HepG2 (cell line): ENCODE results near the gene FAM169A. TPM values are rescaled to one million over a fixed set of nuclear protein-coding genes. Genes with fewer than 3 reads are reported as not detected.

Experiments used
- ADNP ChIP-seq: sonication (generic); formaldehyde crosslinking; IDR thresholded peaks from 2 replicates; pipeline ENCODE4 v1.4.0; 2020; ENCODE audit warnings: missing genetic modification reagents
- BCL6 ChIP-seq: IDR thresholded peaks from 2 replicates; pipeline ENCODE4 v1.6.1; 2016; ENCODE audit warnings: missing genetic modification reagents, missing compliant biosample characterization
- E2F2 ChIP-seq: sonication (generic); formaldehyde crosslinking; IDR thresholded peaks from 2 replicates; pipeline ENCODE4 v1.4.0; 2020; ENCODE audit warnings: missing genetic modification reagents, borderline replicate concordance
- HNF1A ChIP-seq, 2 experiments: sonication (generic) in 1 of 2; formaldehyde crosslinking in 1 of 2; IDR thresholded peaks; 2 replicates each; pipeline versions ENCODE4 v1.4.0 to v1.6.1; 2016 to 2020; ENCODE audit warnings: borderline replicate concordance in 1 of 2, low read depth in 1 of 2, mild to moderate bottlenecking in 1 of 2, missing genetic modification reagents in 1 of 2
- MIXL1 ChIP-seq: IDR thresholded peaks from 2 replicates; pipeline ENCODE4 v1.6.1; 2016
- TAF15 ChIP-seq: fragments of 200-400 bp; formaldehyde crosslinking; IDR thresholded peaks from one replicate; pipeline ENCODE4 v1.6.1; 2018; ENCODE audit warnings: mild to moderate bottlenecking, low read depth, low read length; ENCODE audit not compliant: poor library complexity, severe bottlenecking
- ZBTB20 ChIP-seq: sonication (generic); formaldehyde crosslinking; IDR thresholded peaks from 2 replicates; pipeline ENCODE4 v1.8.1; 2023; ENCODE audit warnings: missing genetic modification reagents, low read depth, mild to moderate bottlenecking, borderline replicate concordance
- ZNF17 ChIP-seq: sonication (generic); formaldehyde crosslinking; IDR thresholded peaks from 2 replicates; pipeline ENCODE4 v1.5.0; 2020; ENCODE audit warnings: mild to moderate bottlenecking, missing genetic modification reagents
- ZNF318 ChIP-seq: sonication (generic); formaldehyde crosslinking; IDR thresholded peaks from 2 replicates; pipeline ENCODE4 v1.4.0; 2020; ENCODE audit warnings: mild to moderate bottlenecking, missing genetic modification reagents
- ZNF451 ChIP-seq: sonication (generic); formaldehyde crosslinking; IDR thresholded peaks from 2 replicates; pipeline ENCODE4 v1.5.0; 2020; ENCODE audit warnings: mild to moderate bottlenecking, missing genetic modification reagents
- ZNF468 ChIP-seq: sonication (generic); formaldehyde crosslinking; IDR thresholded peaks from 2 replicates; pipeline ENCODE4 v1.8.0; 2022; ENCODE audit warnings: mild to moderate bottlenecking, moderate library complexity, missing genetic modification reagents
- ZNF570 ChIP-seq: sonication (generic); formaldehyde crosslinking; IDR thresholded peaks from 2 replicates; pipeline ENCODE4 v1.4.0; 2020; ENCODE audit warnings: mild to moderate bottlenecking, missing genetic modification reagents, borderline replicate concordance
- ZNF709 ChIP-seq: sonication (generic); formaldehyde crosslinking; IDR thresholded peaks from 2 replicates; pipeline ENCODE4 v1.5.0; 2020; ENCODE audit warnings: mild to moderate bottlenecking, missing genetic modification reagents
- ZNF747 ChIP-seq: sonication (generic); formaldehyde crosslinking; IDR thresholded peaks from 2 replicates; pipeline ENCODE4 v1.8.1; 2023; ENCODE audit warnings: missing genetic modification reagents, mild to moderate bottlenecking, borderline replicate concordance
- ZNF75D ChIP-seq: sonication (generic); formaldehyde crosslinking; IDR thresholded peaks from 2 replicates; pipeline ENCODE4 v1.8.1; 2023; ENCODE audit warnings: missing genetic modification reagents, mild to moderate bottlenecking, borderline replicate concordance
- ZNF841 ChIP-seq: sonication (generic); formaldehyde crosslinking; IDR thresholded peaks from 2 replicates; pipeline ENCODE4 v1.8.1; 2023; ENCODE audit warnings: missing genetic modification reagents, borderline replicate concordance
- polyA plus RNA-seq, 8 experiments: library from polyadenylated mRNA; depleted of rRNA in 3 of 8; stranded (reverse) in 7 of 8; unstranded in 1 of 8; fragments of >200 nt; fragmentation: Illumina TruSeq in 4 of 8; extraction: Trizol in 4 of 8; gene quantifications; 2 replicates each; pipeline versions ENCODE4 v1.2.1 to v1.2.3, GENCODE V29; 2011 to 2016; ENCODE audit warnings: low read depth in 4 of 8, missing spikeins in 1 of 8, mixed read lengths in 1 of 8; ENCODE audit not compliant: insufficient read depth in 1 of 8
- total RNA-seq, 5 experiments: library from RNA; depleted of rRNA; stranded (reverse); fragments of >200 nt; fragmentation: Illumina TruSeq; extraction: Trizol; gene quantifications; 2 replicates each; pipeline ENCODE4 v1.2.3, GENCODE V29; 2016; ENCODE audit warnings: low read depth in 1 of 5

Gene FAM169A
- total and polyA plus RNA-seq, 2 of the 13 experiments (the other 11 are each of a cell fraction or from before 2014, with no cell fraction given) = 21.1 to 110 TPM

DNA sequence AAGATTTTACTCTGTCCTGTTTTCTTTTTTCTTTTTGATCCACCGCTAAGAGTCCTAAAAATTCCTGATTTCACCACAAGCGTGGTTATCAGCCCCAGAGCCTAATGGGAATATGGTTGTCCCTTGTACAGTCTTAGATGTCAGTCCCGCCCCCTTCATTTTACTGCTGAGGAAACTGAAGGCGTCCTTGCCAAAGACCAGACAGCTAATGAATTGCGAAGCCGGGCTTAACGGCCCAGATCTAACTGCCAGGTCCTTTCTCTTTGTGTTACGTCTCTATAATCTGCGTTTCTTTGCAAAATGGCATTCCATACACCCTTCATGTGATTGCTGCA is 98.6 kb downstream of the FAM169A start (continued):
- TF ChIP-seq ADNP (CRISPR knock-in tag) (no peak), MIXL1 (CRISPR knock-in tag) (no peak), ZNF451 (CRISPR knock-in tag) (no peak), ZBTB20 (no peak), ZNF17 (CRISPR knock-in tag) (no peak), ZNF318 (CRISPR knock-in tag) (no peak), ZNF841 (no peak), ZNF75D (CRISPR knock-in tag) (no peak), ZNF747 (0 out of 2 replicates have a peak, but pooled peaks have one; percentile 6), E2F2 (CRISPR knock-in tag) (no peak), BCL6 (CRISPR knock-in tag) (no peak), HNF1A (IDR thresholded peaks at IDR 0.05; ENCODE audit: low read depth) (no peak), HNF1A (CRISPR knock-in tag; IDR thresholded peaks at IDR 0.05; ENCODE audit: borderline replicate concordance) (no peak), ZNF709 (CRISPR knock-in tag) (0 out of 2 replicates have a peak, but pooled peaks have one; percentile 4), ZNF468 (no peak), TAF15 (no peak), ZNF570 (CRISPR knock-in tag) (no peak)
